Measurements from ENCODE around the gene AGPS.
"Not testable (repeated sequence)": the region's sequence is repeated elsewhere in the genome, so short reads cannot be mapped to it uniquely, and the experiment has no call there.

Gene AGPS

GRCh38 chr2:177533253-177533652 is 140.7 kb downstream of the AGPS start:
- DNase-seq: no peak

- no peak for DNase-seq
Observed at GRCh38 chr2:177535000-177535399, 142.4 kb downstream of the AGPS start.

GRCh38 chr2:177535958-177536504 is 143.5 kb downstream of the AGPS start:
- no peak for DNase-seq

DNA sequence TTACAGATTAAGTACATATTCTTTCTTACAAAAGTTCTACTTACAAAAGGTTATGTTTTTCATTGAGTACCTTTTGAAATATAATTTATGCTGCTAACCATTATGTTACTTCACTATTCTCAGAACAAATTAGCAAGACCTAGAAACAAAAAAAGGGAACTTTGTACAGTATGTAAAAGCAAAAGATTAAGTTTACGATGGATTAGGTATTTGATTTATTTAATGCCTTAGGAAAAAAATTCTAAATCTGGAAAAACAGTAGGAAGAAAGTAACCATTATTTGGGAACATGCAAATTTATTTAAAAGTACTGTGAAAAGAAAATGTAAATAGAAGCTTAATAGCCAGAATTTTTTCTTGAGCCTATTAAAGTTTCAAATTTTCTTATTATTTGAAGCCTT is 144.6 kb downstream of the AGPS start:
- no peak for DNase-seq

DNA sequence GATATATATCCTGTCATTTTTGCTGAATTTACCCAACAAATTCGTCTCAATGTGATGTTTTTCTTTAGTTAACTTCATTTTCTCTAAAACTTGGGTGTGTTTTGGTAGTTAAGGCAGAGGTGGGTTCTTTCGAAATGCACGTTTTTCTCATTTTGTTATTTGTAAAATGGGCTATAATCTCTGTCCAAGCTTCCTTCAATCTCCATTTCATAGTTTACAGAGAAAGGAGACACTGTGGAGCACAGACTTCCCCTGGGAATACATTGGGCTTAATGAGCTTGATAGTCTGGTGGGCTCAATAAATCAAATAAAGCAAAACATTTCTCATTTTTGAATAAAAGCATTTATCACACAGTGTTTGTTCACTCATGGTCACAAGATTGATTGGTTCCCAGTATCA is 145.1 kb downstream of the AGPS start:
- no peak for DNase-seq

GRCh38 chr2:177538323-177538722 is 145.8 kb downstream of the AGPS start:
- DNase-seq: no peak

- DNase-seq: no peak
Observed at GRCh38 chr2:177540283-177540682, 147.7 kb downstream of the AGPS start.

DNA sequence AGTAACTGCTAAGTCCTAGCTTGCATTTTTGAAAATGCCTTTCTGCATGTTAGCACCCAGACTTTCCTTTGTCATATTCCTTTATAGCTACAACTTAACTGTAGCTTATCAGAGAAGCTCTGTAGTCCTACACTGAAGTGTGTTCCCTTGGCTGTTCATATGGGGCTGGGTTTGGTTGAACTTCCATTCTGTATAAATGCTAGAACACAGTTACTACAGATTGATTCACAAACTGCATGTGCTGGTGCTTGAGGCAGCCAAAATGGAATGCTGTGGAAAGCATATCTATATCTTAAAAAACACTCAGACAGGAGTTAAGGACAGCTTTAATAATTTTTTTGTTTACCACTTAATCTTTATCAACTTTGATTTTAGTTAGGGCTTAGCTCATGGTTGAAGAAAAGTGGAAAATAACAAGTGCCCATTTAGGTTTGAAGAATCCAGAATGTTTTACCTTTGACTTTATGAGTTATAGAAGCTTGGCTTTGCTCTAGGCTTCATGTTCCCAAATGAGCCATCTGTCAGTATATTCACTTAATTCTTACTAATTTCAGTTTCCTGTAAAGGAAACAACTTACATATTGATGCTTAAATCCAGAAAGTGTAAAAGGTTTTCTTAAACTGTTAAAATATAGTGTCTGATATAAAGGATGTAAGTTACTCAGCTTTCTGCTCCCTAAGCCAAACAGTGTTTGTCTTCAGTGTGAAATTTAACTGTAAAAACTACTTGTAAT is 148.9 kb downstream of the AGPS start:
- DNase-seq: no peak

GRCh38 chr2:177542396-177542795 is 149.8 kb downstream of the AGPS start:
- no peak for DNase-seq

DNA sequence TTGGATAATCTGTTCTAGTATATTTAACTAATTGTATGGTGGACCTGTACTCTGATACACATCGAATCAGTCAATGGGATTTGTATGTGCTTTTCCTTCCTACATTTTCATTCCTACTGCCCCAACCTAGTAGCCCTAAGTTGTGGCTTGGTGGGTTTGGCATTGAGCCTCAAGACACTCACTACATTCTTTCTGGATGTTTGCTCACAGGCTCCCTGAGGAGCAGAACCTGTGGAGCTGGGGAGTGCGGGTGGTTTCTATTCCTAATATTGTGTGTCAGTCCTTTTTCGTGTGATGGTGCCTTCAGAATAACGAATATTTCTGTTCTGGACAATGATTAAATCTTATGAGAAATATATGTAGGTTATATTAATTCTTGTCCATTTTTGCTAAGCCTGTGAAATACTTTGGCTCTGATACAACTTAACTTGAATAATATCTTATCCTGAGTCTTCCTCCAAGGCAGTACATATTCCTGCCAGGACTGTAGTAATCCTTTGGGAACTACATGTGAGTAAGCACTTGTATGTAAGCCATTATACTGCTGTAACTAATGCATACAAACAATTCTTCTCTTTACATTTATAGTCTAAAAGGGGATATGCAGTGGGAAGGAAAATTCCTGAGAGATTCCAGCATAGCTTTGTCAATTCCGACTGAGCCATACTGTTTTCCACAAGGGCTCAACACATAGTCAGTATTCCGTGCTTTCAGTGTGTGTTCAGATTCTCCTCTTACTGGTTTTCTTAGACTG is 150.6 kb downstream of the AGPS start:
- no peak for DNase-seq

- DNase-seq: peak; percentile 7
Observed at GRCh38 chr2:177545143-177545542, 152.6 kb downstream of the AGPS start.

DNA sequence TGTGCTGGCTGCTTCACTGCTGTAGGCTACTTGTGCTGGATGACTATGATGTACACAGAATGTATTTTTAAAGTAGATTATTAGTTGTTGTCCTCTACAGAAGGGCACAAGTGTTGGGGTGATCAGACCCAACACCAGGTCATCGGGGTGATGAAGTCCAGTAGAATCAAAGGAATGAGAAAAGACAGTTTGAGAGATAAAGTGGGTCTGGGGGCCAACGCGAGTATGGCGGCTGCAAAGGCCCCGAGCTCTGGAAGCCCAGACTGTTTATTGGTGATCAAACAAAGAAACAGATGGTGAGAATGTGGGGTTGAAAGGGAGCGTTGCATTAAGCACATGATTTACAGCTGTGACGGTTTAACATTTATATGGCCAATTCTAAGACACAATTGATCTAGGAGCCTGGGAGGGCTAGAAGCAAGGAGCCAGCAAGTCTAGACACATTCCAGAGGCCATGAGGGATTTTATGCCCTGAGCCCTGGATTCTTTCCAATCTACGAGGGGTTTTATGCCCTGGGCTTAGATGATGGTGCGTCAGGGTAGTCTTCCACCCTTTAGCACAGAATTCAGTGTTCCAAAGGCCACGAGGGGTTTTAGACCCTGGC is 153.5 kb downstream of the AGPS start:
- DNase-seq: no peak

- no peak for DNase-seq
Observed at GRCh38 chr2:177547122-177547521, 154.5 kb downstream of the AGPS start.

DNA sequence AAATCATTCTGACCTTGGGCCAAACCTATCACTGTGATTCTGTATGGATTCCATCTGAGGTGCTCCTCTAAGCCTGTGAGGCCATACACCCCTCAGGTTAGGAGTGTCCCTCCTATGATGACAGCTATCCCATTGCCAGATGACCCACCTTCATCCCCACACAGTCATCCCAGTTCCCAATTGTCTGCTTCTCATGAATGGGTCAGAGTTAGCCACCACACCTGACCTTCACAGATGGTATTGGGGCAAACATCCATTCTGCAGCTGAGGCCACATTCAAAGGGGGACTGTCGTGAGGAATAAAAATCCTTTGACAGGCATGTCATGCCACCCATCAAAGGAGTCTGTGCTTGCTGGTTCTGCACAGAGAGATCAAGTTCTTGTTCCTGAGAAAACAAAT is 155.2 kb downstream of the AGPS start:
- DNase-seq: no peak

- DNase-seq: no peak
Observed at GRCh38 chr2:177548636-177549035, 156.1 kb downstream of the AGPS start.

- DNase-seq: no peak
Observed at GRCh38 chr2:177549171-177549570, 156.6 kb downstream of the AGPS start.

DNA sequence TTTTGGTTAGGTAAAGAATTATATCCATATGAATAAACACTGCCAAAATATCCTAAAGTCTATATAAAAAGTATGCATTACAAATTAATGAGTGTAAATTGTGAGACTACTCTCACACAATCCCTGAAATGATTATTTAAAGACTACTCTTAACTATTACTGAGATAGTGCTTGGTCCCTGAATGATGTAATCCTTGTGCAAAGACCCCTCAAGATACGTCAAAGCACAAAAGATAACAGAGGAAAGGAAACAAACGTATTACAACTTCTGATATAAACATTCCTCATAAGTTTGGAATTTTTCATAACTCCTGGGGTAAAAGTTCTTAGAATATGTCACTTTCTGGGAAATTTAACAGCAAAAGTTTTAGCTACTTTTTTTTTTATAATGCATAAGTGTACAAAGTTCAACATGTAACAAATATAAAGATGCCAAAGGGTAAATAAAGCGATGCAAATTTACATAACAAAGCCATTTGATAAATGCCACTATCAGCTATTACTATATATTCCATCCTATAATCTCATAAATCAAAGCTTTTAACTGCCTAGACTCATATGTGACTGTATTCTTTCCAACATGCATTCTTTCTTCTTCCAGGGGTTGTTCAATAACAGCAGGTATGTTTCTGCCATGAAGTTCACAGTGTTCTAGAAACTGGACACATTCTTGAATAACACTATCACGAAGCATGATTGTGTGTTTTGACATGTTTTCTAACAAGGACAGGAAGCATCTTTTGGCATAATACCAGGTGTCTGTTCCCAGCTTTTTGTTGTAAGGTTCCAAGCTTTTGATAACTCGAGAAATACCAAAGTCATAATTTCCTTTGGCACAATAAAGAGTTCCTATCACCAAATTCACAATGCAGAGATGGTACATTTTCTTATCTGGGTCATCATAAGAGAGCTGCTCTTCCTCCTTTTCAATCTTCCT is 158.0 kb downstream of the AGPS start:
- no peak for DNase-seq

GRCh38 chr2:177551360-177551759 is 158.8 kb downstream of the AGPS start:
- DNase-seq: not testable (repeated sequence)

GRCh38 chr2:177551989-177552421 is 159.4 kb downstream of the AGPS start:
- DNase-seq: no peak

DNA sequence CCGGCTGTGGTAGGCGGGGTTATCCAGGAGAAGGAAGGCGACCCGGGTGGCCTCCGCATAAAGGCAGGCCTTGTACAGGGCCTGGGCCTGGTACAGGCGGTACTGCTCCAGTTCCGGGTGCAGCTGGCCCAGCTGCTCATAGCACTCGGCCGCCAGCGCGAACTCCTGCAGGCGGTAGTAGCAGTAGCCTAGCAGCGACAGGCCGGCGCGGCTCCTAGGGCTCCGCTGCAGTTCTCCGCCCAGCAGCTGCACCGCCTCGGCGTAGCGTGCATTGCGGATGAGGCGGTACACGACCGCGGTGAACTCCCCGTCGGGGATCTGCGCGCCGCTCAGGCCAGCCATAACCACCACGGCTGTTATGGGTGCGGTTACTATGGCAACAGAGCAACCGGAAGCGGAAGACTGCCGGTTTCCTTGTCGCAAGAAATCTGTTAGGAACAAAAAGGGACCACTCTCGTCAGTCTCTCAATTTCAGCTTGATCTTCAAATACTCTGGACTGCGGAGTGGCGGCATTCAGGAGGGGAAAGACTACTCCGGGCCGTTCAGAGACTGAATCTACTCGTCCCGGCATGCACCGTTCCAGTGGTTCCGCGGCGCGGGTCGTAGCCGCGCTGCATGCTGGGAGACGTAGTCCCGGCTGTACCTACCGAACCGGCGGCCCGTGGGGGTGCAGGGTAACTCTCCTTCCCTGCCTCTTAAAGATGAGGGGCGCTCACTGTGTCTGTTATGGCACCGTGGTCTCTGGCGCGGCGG is 160.0 kb downstream of the AGPS start:
- DNase-seq: peak; percentile 90

DNA sequence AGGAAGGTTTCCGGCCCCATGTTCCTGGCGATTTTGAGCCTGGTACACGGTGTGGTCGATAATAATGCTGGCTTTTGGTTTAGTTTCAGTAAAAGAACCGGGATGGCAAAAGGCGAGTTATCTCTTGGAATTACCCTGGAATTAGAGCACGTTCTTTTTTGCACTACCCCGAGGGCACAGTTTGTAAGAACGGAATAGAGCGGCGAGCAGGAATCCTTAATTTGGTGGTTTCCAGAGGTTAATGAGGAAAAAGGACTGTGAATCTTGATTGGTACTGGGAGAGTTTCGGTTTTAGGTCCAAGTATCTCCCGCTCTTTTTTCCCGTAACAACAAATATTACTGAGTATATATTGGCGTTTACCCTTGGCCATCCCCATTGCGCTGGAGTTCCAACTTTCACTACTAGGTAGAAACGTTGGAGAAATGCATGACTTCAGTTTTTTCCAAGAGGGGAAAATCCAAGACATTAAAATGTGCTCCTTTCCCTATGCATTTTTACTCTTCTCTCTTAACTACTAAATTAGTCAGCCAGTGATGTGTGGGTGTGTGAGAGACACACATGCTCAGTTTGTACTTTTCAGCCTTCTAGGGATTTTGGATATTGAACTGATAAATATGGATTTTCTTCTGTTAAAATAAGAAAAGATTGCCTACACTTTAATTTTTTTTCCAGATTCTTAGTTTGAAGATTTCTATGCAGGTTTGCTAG is 160.8 kb downstream of the AGPS start:
- peak; percentile 54 for DNase-seq
